HG03565 (cell line): ENCODE measurements around the gene ADM5.
A peak's percentile ranks its signal among the peaks of the same experiment; 100 is the strongest.

Experiments used
- ATAC-seq: cut with Tn5 transposase; IDR thresholded peaks from one replicate; pipeline ENCODE4 v1.9.1; 2021; ENCODE audit warnings: mild to moderate bottlenecking, moderate library complexity; ENCODE audit not compliant: unreplicated experiment

ADM5 gene

GRCh38 chr19:49689133-49690078 is at the start of gene ADM5:
TSS of gene ADM5 (plus strand) at chr19:49689594. CDS start at chr19:49689838, 244 bp downstream.
- ATAC-seq: no peak

- ATAC-seq: peak; percentile 60
These were observed 49.1 kb upstream of the ADM5 start, which contains the start of gene RRAS for GRCh38 chr19:49640113-49640898. TSS of gene RRAS (minus strand) at chr19:49640143. CDS start at chr19:49640098, 45 bp downstream.

GRCh38 chr19:49641688-49642491 is 47.5 kb upstream of the ADM5 start, which contains the start of gene SCAF1:
TSS of gene SCAF1 (plus strand) at chr19:49642209. CDS start at chr19:49645027, 2,818 bp downstream.
- ATAC-seq: peak; percentile 59

- no peak for ATAC-seq
These were observed 46.8 kb upstream of the ADM5 start for GRCh38 chr19:49642492-49643035.

GRCh38 chr19:49643466-49643865 is 45.9 kb upstream of the ADM5 start:
- ATAC-seq: no peak

- no peak for ATAC-seq
These were observed 43.8 kb upstream of the ADM5 start for GRCh38 chr19:49645592-49645991.

GRCh38 chr19:49645995-49646394 is 43.4 kb upstream of the ADM5 start:
- no peak for ATAC-seq

GRCh38 chr19:49646586-49646985 is 42.8 kb upstream of the ADM5 start:
- ATAC-seq: no peak

GRCh38 chr19:49651029-49651819 is 38.2 kb upstream of the ADM5 start:
- ATAC-seq: no peak

- ATAC-seq: no peak
These were observed 37.4 kb upstream of the ADM5 start for GRCh38 chr19:49651820-49652550.

GRCh38 chr19:49652551-49653465 is 36.6 kb upstream of the ADM5 start:
- ATAC-seq: no peak

- ATAC-seq: no peak
These were observed 36.0 kb upstream of the ADM5 start for GRCh38 chr19:49653466-49653806.

GRCh38 chr19:49654581-49654980 is 34.8 kb upstream of the ADM5 start:
- ATAC-seq: no peak

GRCh38 chr19:49655570-49656455 is 33.6 kb upstream of the ADM5 start:
- no peak for ATAC-seq

GRCh38 chr19:49656456-49657109 is 32.8 kb upstream of the ADM5 start:
- ATAC-seq: no peak

- no peak for ATAC-seq
These were observed 31.8 kb upstream of the ADM5 start for GRCh38 chr19:49657493-49658138.
